MCF 10A (cell line): ENCODE data around the gene DGKI. TPM values are rescaled to one million over a fixed set of nuclear protein-coding genes. Genes with fewer than 3 reads are reported as not detected.

Experiments
- BruUV-seq: library from RNA; stranded (reverse); fragments of 400-500 nt; replicated peaks from 2 replicates; lab custom pipeline; 2021; lab: Mats Ljungman, UMichigan
- CTCF ChIA-PET: fragments of 300-600 bp; sonication (Branson Sonifier 250); formaldehyde crosslinking; extraction: SDS; loops from one replicate; lab custom pipeline; 2021; ENCODE audit warnings: antibody characterized with exemption, inconsistent platforms; lab: Yijun Ruan, JAX
- POLR2A ChIA-PET: fragments of 300-600, 350-650 bp; sonication (Branson Sonifier 250); formaldehyde crosslinking; extraction: SDS; loops from one replicate; lab custom pipeline; 2020; ENCODE audit warnings: antibody characterized with exemption, inconsistent platforms; lab: Yijun Ruan, JAX
- DNase-seq: peaks from one replicate; pipeline ENCODE4 v3.0.0-alpha.2; 2018; ENCODE audit not compliant: unreplicated experiment
- H3K27ac Mint-ChIP-seq: one replicate; pipeline ENCODE4 v1.8.0; 2022; ENCODE audit warnings: mild to moderate bottlenecking, low read depth, mixed read lengths; ENCODE audit not compliant: unreplicated experiment
- H3K27me3 Mint-ChIP-seq: one replicate; pipeline ENCODE4 v1.8.0; 2022; ENCODE audit warnings: mixed read lengths; ENCODE audit not compliant: insufficient read depth, unreplicated experiment
- H3K36me3 Mint-ChIP-seq: one replicate; pipeline ENCODE4 v1.8.0; 2022; ENCODE audit warnings: mild to moderate bottlenecking, moderate library complexity, mixed read lengths; ENCODE audit not compliant: insufficient read depth, unreplicated experiment
- H3K4me1 Mint-ChIP-seq: one replicate; pipeline ENCODE4 v1.8.0; 2022; ENCODE audit warnings: mixed read lengths; ENCODE audit not compliant: insufficient read depth, unreplicated experiment
- H3K4me3 Mint-ChIP-seq: one replicate; pipeline ENCODE4 v1.8.0; 2022; ENCODE audit warnings: mild to moderate bottlenecking, moderate library complexity, mixed read lengths; ENCODE audit not compliant: unreplicated experiment
- H3K9me3 Mint-ChIP-seq: one replicate; pipeline ENCODE4 v1.8.0; 2022; ENCODE audit warnings: mixed read lengths; ENCODE audit not compliant: unreplicated experiment
- intact Hi-C: fragments of 100-400 bp; cut with micrococcal nuclease; formaldehyde crosslinking; loops from 2 replicates; pipeline ENCODE4 v1.14.1; 2022
- total RNA-seq: library from RNA; stranded (reverse); gene quantifications from 2 replicates; pipeline ENCODE4 v1.2.3, GENCODE V29; 2022
- TF ChIP-seq, protein P1 (sequence below): fragments of 200-600 bp; IDR thresholded peaks from one replicate; pipeline ENCODE4 v1.8.0; 2022; ENCODE audit warnings: antibody characterized with exemption, mild to moderate bottlenecking; ENCODE audit not compliant: unreplicated experiment

DGKI gene
- total RNA-seq, 1 experiment from 2014 or later: 1.4 TPM

DNA sequence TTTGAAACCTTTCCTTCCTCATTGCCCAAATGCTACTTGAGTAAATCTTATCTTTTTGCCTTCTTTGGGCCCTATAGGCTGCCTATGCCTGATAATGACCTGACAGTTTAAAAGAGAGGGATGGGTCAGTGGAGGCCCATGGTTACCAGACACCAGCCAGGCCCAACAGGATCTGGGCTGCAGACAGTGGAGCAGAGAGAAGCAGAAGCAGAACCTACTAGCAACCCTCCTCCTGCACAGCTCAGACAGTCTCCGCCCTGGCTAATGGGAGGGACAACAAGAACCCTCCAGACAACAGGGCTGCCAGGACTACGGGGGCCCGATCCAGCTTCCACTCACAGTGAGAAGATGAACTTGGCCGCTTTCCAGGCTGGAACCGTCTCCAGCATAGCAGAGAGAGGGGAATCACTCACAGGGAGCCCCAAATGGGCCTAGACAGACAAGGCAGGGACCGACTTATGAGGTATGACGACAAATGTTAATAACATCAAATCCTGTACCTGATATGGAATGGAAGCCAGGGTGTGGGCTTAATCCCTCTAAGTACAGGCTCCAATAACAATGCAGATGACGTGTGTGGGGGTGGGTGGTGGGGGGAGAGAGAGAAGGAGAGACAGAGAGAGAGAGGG, 31.7 kb upstream of the DGKI start:
- POLR2A ChIA-PET: no interaction called here
- Mint-ChIP-seq H3K4me1 (peaks cover 31% of the 10 kb centered on the region), H3K27ac (no peak overlapping the region), H3K36me3 (peaks cover 57% of the 10 kb centered on the region), H3K27me3 (no peaks in the 10 kb centered on the region), H3K4me3 (no peak overlapping the region), H3K9me3 (no peaks in the 10 kb centered on the region)
- intact Hi-C loops: no loop called here
- no TSS peak for BruUV-seq
- TF ChIP-seq, protein P1, sequence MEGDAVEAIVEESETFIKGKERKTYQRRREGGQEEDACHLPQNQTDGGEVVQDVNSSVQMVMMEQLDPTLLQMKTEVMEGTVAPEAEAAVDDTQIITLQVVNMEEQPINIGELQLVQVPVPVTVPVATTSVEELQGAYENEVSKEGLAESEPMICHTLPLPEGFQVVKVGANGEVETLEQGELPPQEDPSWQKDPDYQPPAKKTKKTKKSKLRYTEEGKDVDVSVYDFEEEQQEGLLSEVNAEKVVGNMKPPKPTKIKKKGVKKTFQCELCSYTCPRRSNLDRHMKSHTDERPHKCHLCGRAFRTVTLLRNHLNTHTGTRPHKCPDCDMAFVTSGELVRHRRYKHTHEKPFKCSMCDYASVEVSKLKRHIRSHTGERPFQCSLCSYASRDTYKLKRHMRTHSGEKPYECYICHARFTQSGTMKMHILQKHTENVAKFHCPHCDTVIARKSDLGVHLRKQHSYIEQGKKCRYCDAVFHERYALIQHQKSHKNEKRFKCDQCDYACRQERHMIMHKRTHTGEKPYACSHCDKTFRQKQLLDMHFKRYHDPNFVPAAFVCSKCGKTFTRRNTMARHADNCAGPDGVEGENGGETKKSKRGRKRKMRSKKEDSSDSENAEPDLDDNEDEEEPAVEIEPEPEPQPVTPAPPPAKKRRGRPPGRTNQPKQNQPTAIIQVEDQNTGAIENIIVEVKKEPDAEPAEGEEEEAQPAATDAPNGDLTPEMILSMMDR: no peak
- no peak for DNase-seq
- CTCF ChIA-PET: interaction anchor here (9.0 kb wide), 1 partner anchor 223 kb away, joined by 53 read pairs; no protein-coding TSS in a partner anchor

DNA sequence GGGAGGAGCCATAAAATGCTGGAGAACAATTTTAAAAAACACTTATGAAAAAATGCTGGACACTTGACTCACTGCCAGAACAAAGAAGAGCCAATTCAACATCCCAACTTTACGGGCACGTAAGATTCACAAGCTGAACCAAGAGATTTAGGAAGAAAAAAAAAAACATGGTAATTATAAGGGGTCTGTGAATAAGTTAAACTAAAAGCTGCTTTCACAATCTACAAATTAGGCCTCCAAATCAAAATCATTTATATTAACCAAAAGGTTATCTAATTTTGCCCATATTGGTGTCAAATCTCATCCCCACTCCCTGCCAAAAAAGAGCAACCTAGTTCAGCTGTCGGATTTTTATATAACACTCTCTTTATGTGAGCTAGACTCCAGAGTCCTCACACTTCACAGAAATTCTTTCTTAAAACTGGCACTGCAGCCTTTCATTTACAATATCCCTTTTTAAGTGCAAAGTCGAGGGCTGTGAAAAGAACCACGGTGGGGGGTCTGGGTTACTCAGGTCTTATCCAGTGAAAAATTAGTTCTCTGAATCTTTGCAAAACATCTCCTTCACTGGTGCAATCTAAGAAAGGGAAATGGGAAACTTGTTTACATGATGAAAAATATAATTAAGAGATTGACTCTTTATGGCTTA, 30.4 kb upstream of the DGKI start:
- Mint-ChIP-seq H3K4me1 (peaks cover 22% of the 10 kb centered on the region), H3K4me3 (no peak overlapping the region), H3K36me3 (peaks cover 61% of the 10 kb centered on the region), H3K27ac (no peak overlapping the region), H3K27me3 (no peaks in the 10 kb centered on the region), H3K9me3 (no peaks in the 10 kb centered on the region)
- BruUV-seq: no TSS peak
- no peak for DNase-seq
- CTCF ChIA-PET: interaction anchor here (0.6 to 1.3 kb wide), 4 partner anchors 24 to 221 kb away, joined by 3 to 7 read pairs (median 4); no protein-coding TSS in a partner anchor
- TF ChIP-seq, protein P1: no peak
- intact Hi-C loops: no loop called here
- POLR2A ChIA-PET: interaction anchor here (0.7 to 1.0 kb wide), 2 partner anchors 125 to 1479 kb away, joined by 3 read pairs; partner anchors contain the start of gene CREB3L2

DNA sequence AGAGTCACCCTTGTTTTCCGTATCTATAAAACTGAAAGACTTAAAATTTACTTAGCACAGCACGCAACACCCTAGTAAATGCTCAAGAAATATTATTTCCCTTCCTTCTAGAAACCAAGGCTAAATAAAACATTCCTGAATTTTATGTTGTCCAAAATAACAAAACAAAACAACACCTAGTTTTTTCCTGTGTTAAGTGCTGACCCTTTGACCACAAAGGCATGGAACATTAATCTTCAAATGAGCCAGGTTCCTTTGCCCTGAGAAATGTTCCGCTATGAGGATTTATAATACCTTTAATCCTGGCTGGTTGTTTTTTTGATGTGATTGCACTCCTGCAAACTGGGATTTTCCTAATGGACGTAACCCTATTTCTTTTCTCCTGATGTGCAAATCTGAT, 29.0 kb upstream of the DGKI start:
- intact Hi-C loops: no loop called here
- Mint-ChIP-seq H3K4me3 (no peak overlapping the region), H3K9me3 (no peaks in the 10 kb centered on the region), H3K4me1 (peaks cover 17% of the 10 kb centered on the region), H3K36me3 (peaks cover 55% of the 10 kb centered on the region), H3K27ac (no peak overlapping the region), H3K27me3 (no peaks in the 10 kb centered on the region)
- ChIA-PET POLR2A (interaction anchor here (1.6 kb wide), 1 partner anchor 14 kb away, joined by 3 read pairs; no protein-coding TSS in a partner anchor), CTCF (interaction anchor here (0.8 to 1.1 kb wide), 2 partner anchors 27 to 219 kb away, joined by 4 read pairs; no protein-coding TSS in a partner anchor)
- no TSS peak for BruUV-seq
- TF ChIP-seq, protein P1: no peak
- no peak for DNase-seq
